Suppressor macrophage (primary cell): ENCODE measurements around the gene DOCK9.

Experiments used
- DNase-seq, 4 experiments: peaks; one replicate each; pipeline ENCODE4 v3.0.0-alpha.2; 2020 to 2022

Gene DOCK9

DNA sequence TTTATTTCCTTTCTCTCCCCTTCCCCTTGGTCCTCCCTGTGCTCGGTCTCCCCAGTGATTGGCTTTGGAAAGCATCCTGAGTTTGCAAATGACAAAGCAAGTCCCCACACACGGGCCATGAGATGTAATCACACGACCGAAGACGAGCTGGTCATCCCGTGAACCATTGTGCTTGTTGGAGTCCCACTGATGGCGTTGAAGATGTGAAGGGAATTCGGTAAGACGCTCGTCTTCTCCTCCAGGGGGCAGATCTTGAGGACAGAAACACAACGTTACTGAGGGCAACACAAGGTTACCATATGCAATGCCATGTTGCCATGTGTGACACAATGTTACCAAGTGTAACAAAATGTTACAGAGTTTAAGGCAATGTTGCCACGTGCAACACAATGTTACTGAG is 183.4 kb downstream of the DOCK9 start:
- DNase-seq: no peak

DNA sequence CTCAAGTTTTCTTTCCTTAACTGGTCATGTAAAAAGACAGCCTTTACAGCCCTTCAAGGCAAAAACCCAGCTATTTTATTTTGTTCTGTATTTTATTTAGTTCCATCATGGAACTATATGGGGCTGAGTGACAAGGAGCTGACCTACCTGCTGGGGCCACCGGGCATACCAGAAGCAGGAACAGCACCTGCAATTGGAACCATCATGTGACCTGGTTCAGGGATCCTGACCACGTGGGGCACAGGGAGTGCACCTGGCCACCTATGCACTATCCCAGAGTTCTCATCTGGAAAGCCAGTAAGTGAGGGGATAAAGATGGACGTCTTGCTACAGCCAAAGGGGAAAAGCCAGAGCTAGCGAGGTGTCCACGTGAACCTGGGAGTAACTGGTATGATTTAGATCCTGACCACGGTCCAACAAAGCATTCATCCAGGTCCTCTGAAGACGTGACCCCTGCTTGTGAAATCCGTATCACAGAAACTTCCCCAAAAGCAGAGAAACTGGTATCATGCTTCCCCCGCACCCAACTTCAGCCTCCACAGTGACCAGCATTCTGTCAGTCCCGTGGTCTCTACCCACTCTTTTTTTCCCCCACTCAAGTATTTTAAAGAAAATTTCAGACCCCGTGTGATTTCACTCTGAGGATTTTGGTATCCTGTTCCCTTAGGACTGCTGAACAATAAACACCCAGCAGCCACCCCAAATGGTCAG is 184.9 kb downstream of the DOCK9 start:
- DNase-seq: peak; percentile 34 to 64 (median 58)

DNA sequence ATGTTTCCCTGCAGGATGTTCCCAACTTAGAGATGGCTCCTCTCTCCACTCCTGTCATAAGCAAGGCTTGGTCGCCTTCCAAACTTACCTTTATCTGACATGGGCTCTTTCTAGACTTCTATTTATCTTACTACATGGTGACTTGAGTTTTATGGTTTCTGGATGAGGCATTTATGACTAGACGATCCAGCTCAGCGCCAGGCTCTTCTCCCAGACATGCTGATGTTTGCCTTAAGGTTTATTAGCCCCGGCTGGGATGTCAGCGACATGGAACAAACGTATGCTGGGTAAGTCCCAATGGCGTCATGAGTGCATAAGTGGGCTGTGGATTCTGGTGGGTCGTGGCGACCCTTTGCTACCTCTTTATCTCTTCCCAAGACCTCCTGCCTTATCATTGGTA is 185.5 kb downstream of the DOCK9 start:
- DNase-seq: no peak

DNA sequence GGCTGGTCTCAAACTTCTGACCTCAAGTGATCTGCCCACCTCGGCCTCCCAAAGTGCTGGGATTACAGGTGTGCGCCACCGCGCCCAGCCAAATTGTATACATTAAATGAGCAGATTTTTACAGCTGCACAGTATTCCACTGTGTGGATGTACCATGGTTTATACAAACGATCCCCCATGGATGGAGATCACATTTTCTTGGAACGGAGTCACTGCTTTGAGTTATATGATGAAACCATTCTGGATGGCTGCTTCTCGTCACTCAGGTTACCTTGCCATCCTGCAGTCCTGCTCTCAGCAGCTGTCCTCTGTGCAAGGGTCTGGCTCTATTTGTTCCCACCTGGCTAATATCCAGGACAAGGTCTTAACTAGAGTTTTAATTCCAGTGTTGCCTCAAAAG is 186.3 kb downstream of the DOCK9 start:
- DNase-seq: no peak

DNA sequence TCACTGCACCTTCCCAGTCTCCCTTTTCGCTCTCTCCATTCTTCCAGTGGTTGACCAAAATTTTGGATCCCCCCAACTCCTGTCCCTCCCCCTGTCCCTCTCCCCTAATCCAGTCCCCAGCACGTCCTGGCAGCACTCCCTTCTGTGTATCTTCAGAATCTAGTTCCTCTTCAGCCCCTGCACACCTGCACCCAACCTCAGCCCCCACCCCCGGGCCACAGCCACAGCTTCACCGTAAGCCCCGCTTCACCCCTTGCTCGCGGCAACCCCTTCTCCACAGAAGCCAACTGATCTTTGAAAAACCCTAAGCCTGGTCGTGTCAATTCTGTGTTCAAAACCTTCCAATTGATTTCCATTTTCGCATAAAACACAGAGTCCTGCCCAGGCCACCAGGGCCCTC is 189.9 kb downstream of the DOCK9 start:
- no peak for DNase-seq

DNA sequence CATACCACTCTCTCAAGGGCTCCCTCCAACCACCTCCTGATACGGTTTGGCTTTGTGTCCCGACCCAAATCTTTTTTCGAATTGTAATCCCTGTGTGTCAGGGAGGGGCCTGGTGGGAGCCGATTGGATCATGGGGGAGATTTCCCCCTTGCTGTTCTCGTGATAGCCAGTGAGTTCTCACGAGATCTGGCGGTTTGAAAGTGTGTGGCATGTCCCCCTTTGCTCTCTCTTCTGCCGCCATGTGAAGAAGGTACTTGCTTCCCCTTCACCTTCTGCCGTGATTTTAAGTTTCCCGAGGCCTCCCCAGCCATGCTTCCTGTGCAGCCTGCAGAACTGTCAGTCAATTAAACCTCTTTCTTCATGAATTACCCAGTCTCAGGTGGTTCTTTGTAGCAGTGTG is 190.7 kb downstream of the DOCK9 start:
- DNase-seq: no peak

DNA sequence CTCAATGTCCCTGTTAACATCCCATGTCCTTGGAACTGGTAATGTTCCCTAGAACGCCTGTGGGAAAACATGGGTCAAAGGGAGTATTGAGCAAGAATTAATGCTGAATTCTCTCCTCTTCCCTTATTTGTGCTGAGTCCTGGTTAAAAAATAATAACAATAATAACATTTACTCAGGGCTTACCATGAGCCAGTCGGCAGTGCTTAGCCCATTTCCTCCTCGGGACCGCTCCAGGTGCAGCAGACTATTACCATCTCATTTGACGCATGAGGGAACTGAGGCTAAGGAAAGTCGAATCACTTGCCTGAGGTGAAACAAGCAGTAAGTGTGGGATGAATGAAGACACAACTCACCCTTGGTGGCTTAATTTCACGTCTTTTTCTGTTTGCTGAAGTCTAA is 191.8 kb downstream of the DOCK9 start:
- no peak for DNase-seq

DNA sequence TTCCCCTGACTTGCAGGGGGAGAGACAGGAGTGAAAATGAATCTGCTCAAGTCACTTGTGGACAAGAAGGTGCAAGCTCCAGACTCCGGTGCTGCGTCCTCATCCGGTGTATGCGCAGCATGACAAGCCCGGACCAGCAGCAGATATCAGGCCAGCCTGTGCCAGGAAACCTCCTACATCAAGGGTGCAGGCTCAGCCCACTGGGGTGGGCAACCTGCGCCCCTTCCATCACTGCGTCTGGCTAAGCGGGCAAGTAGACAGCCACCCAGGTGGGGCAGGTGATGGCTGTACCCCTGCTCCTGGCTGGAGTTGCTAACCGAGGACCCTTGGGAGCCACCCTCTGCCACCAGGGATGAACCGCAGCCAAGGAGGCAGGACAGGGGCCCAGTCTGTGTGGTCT is 192.5 kb downstream of the DOCK9 start:
- no peak for DNase-seq

DNA sequence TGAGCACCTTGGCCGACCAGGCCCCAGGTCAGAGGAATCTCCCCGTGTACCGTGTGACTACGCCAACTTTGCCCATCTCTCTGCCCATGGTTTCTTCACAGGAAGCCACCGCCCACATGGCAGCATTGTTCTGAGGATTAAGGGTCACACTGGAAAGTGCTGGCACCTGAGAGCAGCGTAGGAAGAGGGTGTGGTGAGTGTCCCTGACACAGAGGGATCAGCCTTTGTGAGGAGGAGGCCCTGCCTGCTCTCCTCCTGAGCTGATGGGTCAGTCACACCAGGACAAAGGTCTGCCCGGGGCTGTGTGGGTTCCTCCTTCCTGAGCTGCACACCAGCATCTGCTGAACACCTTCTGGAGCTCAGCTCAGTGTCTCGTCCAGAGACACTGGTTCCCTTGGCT is 193.2 kb downstream of the DOCK9 start:
- peak in 2 of 4 experiments; percentile 11 to 13 for DNase-seq

DNA sequence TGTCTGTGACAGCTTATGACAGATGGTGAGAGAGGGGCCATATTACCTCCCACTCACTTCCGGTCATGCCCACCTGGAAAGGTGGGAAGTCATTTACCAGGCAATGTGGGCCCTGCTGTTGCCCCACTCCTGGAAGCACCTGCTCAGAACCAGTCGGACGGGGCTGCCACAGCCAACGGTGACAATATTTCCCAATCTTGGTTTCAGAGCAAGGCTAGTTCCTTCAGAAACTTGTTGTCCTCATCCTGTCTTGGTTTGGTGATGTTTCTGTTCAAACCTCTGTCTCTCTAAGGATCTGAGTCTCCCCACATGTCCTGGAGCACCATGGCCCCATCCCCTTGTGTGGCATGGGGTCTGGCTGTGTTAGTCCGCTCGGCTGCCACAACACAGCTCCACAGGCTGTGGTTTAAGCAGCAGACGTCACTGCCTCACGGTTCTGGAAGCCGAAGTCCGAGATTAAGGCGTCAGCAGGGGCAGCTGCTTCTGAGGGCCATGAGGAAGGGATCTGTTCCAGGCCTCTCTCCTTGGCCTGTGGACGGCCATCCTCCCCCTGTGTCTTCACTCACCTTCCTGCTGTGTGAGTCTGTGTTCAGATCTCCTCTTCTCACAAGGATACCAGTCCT is 193.9 kb downstream of the DOCK9 start:
- DNase-seq: no peak

DNA sequence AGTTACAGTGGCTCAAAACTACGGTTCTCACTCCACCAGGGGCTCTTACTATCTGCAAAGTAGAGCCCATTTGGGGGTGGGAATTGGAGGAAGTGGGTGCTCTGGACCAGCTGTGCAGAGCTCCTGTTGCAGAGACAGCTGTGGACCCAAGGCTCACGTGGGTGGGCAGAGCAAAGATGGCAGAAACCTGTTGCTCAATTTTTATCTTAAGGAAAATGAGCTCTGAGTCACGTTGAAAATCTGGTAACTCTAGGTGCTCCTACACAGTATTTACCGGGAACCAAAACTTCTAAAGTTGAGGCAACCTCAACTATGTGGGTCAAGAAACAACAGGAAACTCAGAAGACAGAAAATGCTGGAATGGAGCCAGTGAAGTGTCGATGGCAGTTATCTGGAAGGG is 195.2 kb downstream of the DOCK9 start:
- DNase-seq: peak in 2 of 4 experiments; percentile 36 to 38

DNA sequence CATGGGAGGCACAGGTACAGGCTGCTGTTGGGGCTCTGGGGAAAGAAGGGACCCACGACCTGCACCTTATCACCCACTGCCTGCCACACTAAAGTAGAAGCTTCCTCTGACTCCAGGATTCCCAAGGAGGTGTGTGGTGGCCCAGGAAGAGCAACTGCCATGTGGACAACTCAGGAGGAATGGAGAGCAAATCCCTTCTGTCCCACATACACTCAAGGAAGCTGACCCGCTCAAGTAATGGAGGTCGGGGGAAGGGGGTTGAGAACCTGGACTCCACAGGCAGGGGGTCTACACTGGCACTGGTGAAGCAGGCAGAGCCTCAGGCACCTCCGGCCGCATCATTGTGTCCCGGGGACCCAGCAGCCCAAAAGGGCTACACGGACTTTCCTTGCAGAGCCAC is 196.0 kb downstream of the DOCK9 start:
- DNase-seq: no peak

DNA sequence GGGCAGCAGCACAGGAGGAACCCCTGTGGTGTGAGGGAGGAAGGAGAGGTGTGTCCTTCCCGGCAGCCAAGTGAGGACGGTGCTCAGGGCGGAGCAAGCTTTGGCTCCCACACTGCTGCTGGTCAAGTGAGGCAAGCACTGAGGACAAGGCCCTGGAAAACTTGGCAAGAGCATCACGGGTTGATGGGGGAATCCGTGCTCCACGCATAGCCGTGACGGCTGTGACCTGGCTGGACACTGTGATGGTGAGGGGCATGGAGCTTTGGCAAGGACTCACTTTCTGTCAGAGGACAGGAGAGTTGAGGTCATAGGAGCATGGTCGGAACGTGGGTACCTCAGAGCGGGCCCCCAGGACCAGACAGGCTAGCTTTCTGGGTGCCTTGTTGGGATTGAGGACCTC is 196.4 kb downstream of the DOCK9 start:
- DNase-seq: no peak

DNA sequence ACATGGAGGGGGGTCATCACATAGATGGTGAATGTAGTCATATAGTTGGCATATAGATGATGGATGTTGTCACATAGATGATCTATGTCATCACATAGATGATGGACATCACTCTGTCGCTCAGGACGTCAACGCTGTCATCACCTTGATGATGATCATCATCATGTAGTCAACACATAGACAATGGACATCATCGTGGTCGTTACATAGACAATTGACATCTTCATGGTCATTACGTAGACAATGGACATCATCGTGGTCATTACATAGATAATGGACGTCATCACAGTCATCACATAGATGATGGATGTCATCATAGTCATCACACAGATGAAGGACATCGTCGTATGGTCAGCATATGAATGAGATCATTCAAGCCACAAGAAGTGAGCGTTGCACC is 196.8 kb downstream of the DOCK9 start:
- no peak for DNase-seq

DNA sequence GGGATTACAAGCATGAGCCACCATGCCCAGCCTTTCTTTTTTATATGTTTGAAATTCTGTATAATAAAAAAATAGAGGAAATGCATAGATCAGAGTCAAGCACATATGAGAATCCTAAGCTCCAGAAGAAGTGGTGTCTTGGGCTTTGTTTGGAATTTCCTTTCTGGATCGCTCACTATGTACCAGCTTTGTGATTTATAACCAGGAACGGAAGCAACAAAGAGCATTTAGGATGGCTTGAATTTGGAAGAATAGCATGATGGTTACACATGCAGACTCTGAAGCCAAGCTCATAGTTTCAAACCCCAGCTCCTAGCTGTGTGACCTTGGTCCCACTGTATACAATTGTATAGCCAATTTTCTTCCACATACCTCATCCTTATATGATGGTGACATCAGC is 197.4 kb downstream of the DOCK9 start:
- no peak for DNase-seq

DNA sequence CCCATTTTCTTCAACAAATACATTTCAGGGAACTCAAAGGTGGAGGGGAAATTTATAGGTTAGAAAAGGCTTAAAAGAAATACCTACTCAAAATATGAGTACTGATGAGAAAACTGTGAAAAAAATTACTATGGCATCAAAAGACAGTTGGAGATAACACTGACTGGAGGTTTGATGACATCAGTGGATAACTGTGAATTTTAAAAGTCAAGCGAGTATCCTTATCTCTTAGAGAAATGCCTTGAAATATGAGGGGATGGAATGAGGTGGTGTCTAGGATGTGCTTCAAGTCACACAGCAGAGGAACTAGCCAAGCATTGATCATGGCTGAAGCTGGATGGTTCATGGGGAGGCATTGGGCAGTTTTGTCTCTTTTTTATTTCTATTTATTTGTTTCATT is 198.2 kb downstream of the DOCK9 start:
- no peak for DNase-seq

DNA sequence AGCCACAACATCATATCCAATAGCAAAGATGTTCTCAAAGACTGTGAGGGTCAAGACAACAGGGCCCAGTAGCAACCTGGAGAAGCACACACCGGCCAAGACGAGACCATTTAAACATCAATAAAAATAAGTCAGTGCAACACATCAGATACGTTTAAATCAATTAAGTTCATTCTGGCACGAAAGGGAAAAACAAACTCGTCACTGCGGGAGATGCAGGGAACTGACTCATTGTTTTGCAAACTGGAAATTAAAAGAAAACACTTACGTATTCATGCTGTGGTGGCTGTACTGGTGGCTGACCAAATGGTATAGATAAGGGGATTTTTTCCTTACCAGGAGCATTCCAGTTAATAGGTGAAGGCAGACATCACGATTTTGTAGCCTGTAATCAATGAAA is 199.1 kb downstream of the DOCK9 start:
- no peak for DNase-seq

DNA sequence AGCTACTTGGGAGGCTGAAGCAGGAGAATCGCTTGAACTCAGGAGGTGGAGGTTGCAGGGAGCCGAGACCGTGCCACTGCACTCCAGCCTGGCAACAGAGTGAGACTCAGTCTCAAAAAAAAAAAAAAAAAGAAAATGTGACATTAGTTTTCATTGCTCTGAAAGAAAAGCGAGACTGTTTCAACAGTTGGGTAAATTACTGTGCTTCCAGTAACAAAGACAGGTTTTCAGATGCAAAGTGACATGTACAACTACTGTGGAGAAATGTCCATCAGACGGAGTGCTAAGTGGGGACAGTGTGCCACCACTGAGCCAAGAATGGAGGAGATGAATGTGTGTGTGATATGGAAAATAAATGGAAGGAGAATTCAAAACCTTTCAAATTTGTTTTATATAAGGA is 201.2 kb downstream of the DOCK9 start:
- DNase-seq: no peak

DNA sequence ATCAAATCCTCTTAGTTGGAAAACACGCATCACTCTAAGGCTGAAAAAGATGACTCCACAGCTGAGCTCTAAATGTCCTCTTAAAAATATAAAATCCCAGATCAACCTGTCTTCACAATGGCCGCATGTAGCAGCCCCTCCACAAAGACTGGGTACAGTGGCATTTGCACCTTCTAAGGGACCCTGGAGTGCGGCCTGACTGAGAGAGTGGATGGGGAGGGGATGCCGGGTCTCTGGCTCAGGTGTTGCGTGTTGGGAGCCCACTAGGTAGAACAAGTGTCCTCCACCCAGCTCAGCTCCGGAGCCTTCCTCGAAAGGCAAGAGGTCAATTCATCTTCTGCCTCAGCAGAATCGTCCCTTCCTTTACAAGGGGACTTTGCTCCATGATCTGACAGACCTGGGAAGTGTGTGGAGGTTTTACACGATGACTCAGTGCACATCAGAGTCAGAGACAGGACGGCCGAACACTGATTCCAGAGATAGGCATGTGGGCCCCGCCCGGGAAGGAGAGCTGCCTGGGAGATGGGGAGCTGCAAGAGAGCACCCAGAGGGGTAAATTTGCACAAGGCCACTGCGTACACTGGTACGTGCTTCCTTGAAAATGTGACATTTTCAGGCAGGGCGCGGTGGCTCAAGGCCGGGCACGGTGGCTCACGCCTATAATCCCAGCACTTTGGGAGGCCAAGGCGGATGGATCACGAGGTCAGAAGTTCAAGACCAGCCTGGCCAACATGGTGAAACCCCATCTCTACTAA is 201.8 kb downstream of the DOCK9 start:
- no peak for DNase-seq

DNA sequence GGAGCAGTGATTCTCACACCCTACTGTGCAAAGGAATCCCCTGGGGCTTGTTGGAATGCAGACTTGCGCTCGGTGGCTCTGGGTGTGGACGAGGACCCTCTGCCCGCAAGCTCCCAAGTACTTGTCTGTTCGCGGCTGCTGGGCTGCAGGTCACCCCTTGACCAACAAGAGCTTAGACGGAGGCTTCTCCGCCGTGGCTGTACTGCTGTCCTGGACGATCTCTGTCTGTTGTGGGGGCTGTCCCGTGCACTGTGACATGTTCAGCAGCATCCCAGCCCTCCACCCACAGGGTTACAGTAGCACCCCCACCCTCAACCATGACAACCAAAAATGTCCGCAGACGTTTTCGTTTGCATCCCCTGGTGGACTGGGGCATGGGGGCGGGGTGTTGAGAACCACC is 202.5 kb downstream of the DOCK9 start:
- DNase-seq: no peak

DNA sequence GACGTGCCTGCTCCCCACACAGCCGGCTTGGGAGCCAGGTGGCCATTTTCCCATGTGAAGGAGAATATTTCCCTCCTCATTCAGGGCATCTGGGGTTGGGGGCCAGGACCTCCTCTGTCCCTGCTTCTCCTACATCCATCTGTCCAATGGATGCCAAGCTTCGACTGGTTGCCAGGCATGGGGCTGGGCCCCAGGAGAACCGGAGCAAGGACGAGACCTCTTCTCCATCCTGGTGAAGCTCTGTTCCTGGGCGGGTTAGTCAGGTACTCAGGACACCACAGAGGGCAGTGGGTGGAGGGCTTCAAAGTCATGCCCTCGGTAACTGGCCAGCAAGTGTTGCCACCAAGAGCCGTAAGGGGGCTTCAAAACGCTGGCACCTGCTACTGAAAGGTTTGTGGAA is 203.1 kb downstream of the DOCK9 start:
- no peak for DNase-seq

DNA sequence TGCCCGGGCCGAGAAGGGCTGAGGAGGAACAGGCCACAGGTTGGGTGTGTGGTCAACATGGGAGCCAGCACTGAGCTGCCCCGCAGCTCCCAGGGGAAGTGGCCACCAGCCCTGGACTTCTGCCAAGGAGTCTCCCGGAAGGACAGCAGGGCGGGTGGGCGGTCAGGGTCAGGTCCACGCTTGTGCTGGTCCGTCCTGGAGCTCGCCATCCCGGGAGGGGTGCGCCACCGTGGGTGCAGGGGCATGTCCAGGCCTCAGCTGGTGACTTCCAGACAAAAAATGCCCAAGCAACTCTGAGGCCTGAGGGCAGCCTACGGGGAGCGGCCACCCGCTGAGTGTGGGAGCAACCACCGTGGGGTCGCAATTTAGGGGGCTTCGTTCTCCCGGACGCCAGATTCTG is 203.9 kb downstream of the DOCK9 start:
- DNase-seq: no peak

DNA sequence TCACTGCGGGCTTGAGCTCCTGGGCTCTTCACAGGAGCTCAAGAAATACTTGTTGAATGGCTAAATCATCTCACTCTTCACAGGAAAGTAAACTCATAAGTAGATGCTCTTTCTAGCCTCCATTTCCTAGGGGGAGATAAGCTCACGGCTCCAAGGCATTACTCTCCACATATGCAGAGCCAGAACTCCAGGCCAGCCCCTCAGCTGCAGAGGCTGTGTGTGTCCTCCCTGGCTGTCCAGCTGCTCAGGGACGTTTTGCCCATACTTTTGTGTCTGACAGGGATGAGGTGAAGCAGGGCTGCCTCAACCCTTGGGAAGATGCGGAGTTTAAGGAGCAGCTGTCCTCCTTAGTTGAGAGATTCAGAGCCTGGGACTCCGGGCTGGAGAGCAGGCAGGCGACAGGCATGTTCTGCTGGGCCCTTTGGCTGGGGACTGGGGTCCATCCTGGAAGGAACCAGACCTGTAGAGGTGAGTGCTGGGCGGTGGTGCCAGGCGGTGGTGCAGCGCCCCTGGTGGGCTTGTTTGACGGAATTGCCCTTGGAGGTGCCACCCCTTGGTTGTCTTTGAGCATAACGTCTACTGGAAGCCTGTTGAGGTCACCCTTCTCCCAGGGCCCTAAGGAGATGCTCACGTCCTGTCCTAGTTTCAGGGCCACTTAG is 204.9 kb downstream of the DOCK9 start:
- DNase-seq: no peak
